HG02870 (cell line): ENCODE measurements around the gene CACNG8.

Experiments
- ATAC-seq: cut with Tn5 transposase; IDR thresholded peaks from one replicate; pipeline ENCODE4 v1.9.1; 2021; ENCODE audit warnings: mild to moderate bottlenecking, moderate library complexity; ENCODE audit not compliant: unreplicated experiment

CACNG8 gene

GRCh38 chr19:53992211-53992610, 29.5 kb downstream of the CACNG8 start:
- ATAC-seq, result no peak

GRCh38 chr19:53992815-53993214, 30.1 kb downstream of the CACNG8 start:
- no peak for ATAC-seq

GRCh38 chr19:53993448-53993847, 30.7 kb downstream of the CACNG8 start:
- ATAC-seq, result no peak

GRCh38 chr19:53994811-53995210, 32.1 kb downstream of the CACNG8 start:
- ATAC-seq, result no peak

GRCh38 chr19:53998223-53998622, 35.5 kb downstream of the CACNG8 start:
- ATAC-seq, result no peak

GRCh38 chr19:53999694-54000093, 37.0 kb downstream of the CACNG8 start:
- no peak for ATAC-seq

GRCh38 chr19:54001496-54001895, 38.8 kb downstream of the CACNG8 start:
- ATAC-seq, result no peak

GRCh38 chr19:54002495-54003315, 40.0 kb downstream of the CACNG8 start:
- no peak for ATAC-seq

- no peak for ATAC-seq
These were observed 46.7 kb downstream of the CACNG8 start for GRCh38 chr19:54009440-54009839.

GRCh38 chr19:54010474-54010873, 47.7 kb downstream of the CACNG8 start:
- ATAC-seq, result no peak

GRCh38 chr19:54011507-54012211, 48.9 kb downstream of the CACNG8 start:
- ATAC-seq, result no peak

GRCh38 chr19:54013866-54014265, 51.1 kb downstream of the CACNG8 start:
- no peak for ATAC-seq

- no peak for ATAC-seq
These were observed 52.3 kb downstream of the CACNG8 start for GRCh38 chr19:54014920-54015560.

GRCh38 chr19:54017261-54017660, 54.5 kb downstream of the CACNG8 start:
- no peak for ATAC-seq

GRCh38 chr19:54021363-54021762, 58.6 kb downstream of the CACNG8 start:
- ATAC-seq, result no peak

- ATAC-seq, result no peak
These were observed 59.2 kb downstream of the CACNG8 start for GRCh38 chr19:54021932-54022331.

- no peak for ATAC-seq
These were observed 60.5 kb downstream of the CACNG8 start for GRCh38 chr19:54023191-54023590.

GRCh38 chr19:54024660-54025059, 61.9 kb downstream of the CACNG8 start:
- ATAC-seq, result no peak

- ATAC-seq, result no peak
These were observed 63.9 kb downstream of the CACNG8 start for GRCh38 chr19:54026656-54027055.

GRCh38 chr19:54029301-54029700, 66.6 kb downstream of the CACNG8 start:
- ATAC-seq, result no peak

GRCh38 chr19:54029930-54030490, 67.3 kb downstream of the CACNG8 start:
- no peak for ATAC-seq
